ENCODE measurements around the gene SPTAN1. TPM values are rescaled to one million over a fixed set of nuclear protein-coding genes. Genes with fewer than 3 reads are reported as not detected.
"Not testable (repeated sequence)": the region's sequence is repeated elsewhere in the genome, so short reads cannot be mapped to it uniquely, and the experiment has no call there.

Gene SPTAN1
- polyA plus RNA-seq, 1 donor from 2014 or later = 287 TPM

GRCh38 chr9:128642675-128643245, 90.4 kb downstream of the SPTAN1 start:
- Histone ChIP-seq H3K79me2 (replicated peaks; ENCODE audit: insufficient read depth, low read length) (no peaks in the 10 kb centered on the region), H3K27ac (ENCODE audit: low read length) (no peak overlapping the region), H3K9ac (ENCODE audit: low read length) (no peak overlapping the region), H3K27me3 (ENCODE audit: insufficient read depth, low read depth, low read length) (no peaks in the 10 kb centered on the region), H4K20me1 (ENCODE audit: insufficient read depth) (no peaks in the 10 kb centered on the region), H3K9me3 (ENCODE audit: low read length) (no peaks in the 10 kb centered on the region), H3K4me2 (ENCODE audit: low read length) (no peak overlapping the region), H3F3A (ENCODE audit: insufficient read depth, low read length, poor library complexity, severe bottlenecking) (no peaks in the 10 kb centered on the region), H2AFZ (ENCODE audit: low read depth, low read length) (no peak overlapping the region), H3K4me3 (ENCODE audit: low read length) (no peak overlapping the region), H3K9me2 (ENCODE audit: insufficient read depth, low read length) (no peaks in the 10 kb centered on the region), H3K36me3 (ENCODE audit: insufficient read depth, low read length) (no peaks in the 10 kb centered on the region)
- TF ChIP-seq TAF1 (IDR thresholded peaks at IDR 0.05; ENCODE audit: low read depth) (no peak), MXI1 (conservative IDR thresholded peaks at IDR 0.05; ENCODE audit: poor library complexity, severe bottlenecking) (no peak), EZH2 (IDR thresholded peaks at IDR 0.05; ENCODE audit: borderline replicate concordance, insufficient read depth, low read length, poor library complexity, severe bottlenecking) (no peak), SMC3 (conservative IDR thresholded peaks at IDR 0.05; ENCODE audit: poor library complexity) (no peak), EP300 (conservative IDR thresholded peaks at IDR 0.05; ENCODE audit: poor library complexity, severe bottlenecking) (no peak), RAD21 (conservative IDR thresholded peaks at IDR 0.05) (no peak), POLR2AphosphoS5 (IDR thresholded peaks at IDR 0.05) (no peak)
- TF ChIP-seq, protein P1, sequence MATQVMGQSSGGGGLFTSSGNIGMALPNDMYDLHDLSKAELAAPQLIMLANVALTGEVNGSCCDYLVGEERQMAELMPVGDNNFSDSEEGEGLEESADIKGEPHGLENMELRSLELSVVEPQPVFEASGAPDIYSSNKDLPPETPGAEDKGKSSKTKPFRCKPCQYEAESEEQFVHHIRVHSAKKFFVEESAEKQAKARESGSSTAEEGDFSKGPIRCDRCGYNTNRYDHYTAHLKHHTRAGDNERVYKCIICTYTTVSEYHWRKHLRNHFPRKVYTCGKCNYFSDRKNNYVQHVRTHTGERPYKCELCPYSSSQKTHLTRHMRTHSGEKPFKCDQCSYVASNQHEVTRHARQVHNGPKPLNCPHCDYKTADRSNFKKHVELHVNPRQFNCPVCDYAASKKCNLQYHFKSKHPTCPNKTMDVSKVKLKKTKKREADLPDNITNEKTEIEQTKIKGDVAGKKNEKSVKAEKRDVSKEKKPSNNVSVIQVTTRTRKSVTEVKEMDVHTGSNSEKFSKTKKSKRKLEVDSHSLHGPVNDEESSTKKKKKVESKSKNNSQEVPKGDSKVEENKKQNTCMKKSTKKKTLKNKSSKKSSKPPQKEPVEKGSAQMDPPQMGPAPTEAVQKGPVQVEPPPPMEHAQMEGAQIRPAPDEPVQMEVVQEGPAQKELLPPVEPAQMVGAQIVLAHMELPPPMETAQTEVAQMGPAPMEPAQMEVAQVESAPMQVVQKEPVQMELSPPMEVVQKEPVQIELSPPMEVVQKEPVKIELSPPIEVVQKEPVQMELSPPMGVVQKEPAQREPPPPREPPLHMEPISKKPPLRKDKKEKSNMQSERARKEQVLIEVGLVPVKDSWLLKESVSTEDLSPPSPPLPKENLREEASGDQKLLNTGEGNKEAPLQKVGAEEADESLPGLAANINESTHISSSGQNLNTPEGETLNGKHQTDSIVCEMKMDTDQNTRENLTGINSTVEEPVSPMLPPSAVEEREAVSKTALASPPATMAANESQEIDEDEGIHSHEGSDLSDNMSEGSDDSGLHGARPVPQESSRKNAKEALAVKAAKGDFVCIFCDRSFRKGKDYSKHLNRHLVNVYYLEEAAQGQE (IDR thresholded peaks at IDR 0.05; ENCODE audit: borderline replicate concordance) = no peak
- TF ChIP-seq, protein P2, sequence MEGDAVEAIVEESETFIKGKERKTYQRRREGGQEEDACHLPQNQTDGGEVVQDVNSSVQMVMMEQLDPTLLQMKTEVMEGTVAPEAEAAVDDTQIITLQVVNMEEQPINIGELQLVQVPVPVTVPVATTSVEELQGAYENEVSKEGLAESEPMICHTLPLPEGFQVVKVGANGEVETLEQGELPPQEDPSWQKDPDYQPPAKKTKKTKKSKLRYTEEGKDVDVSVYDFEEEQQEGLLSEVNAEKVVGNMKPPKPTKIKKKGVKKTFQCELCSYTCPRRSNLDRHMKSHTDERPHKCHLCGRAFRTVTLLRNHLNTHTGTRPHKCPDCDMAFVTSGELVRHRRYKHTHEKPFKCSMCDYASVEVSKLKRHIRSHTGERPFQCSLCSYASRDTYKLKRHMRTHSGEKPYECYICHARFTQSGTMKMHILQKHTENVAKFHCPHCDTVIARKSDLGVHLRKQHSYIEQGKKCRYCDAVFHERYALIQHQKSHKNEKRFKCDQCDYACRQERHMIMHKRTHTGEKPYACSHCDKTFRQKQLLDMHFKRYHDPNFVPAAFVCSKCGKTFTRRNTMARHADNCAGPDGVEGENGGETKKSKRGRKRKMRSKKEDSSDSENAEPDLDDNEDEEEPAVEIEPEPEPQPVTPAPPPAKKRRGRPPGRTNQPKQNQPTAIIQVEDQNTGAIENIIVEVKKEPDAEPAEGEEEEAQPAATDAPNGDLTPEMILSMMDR (IDR thresholded peaks at IDR 0.05; ENCODE audit: poor library complexity, severe bottlenecking) = no peak

GRCh38 chr9:128643519-128644300, 91.3 kb downstream of the SPTAN1 start:
- Histone ChIP-seq H3K36me3 (ENCODE audit: insufficient read depth, low read length) (no peaks in the 10 kb centered on the region), H2AFZ (ENCODE audit: low read depth, low read length) (no peak overlapping the region), H3K9me3 (ENCODE audit: low read length) (no peaks in the 10 kb centered on the region), H4K20me1 (ENCODE audit: insufficient read depth) (no peaks in the 10 kb centered on the region), H3F3A (ENCODE audit: insufficient read depth, low read length, poor library complexity, severe bottlenecking) (no peaks in the 10 kb centered on the region), H3K27ac (ENCODE audit: low read length) (no peak overlapping the region), H3K4me3 (ENCODE audit: low read length) (no peak overlapping the region), H3K4me2 (ENCODE audit: low read length) (no peak overlapping the region), H3K27me3 (ENCODE audit: insufficient read depth, low read depth, low read length) (no peaks in the 10 kb centered on the region), H3K9ac (ENCODE audit: low read length) (no peak overlapping the region), H3K79me2 (replicated peaks; ENCODE audit: insufficient read depth, low read length) (no peaks in the 10 kb centered on the region), H3K9me2 (ENCODE audit: insufficient read depth, low read length) (no peaks in the 10 kb centered on the region)
- TF ChIP-seq, protein P1 (IDR thresholded peaks at IDR 0.05; ENCODE audit: borderline replicate concordance) = no peak
- TF ChIP-seq RAD21 (conservative IDR thresholded peaks at IDR 0.05) = no peak

DNA sequence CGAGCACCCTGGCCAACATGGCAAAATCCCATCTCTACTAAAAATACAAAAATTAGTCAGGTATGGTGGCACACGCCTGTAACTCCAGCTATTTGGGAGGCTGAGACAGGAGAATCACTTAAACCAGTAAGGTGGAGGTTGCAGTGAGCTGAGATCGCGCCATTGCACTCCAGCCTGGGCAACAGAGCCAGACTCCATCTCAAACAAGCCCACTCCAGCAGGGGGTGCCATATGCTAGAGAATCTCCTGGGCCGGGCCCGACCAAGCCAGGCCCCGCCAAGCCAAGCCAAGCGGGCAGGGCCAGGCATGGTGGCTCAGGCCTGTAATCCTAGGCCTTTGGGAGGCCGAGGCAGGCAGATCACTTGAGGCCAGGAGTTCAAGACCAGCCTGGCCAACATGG, 95.8 kb downstream of the SPTAN1 start:
- not testable (repeated sequence) for H3K9me3 ChIP-seq (ENCODE audit: low read length); H3K79me2 ChIP-seq (replicated peaks; ENCODE audit: insufficient read depth, low read length); H3F3A ChIP-seq (ENCODE audit: insufficient read depth, low read length, poor library complexity, severe bottlenecking); H3K9ac ChIP-seq (ENCODE audit: low read length); H4K20me1 ChIP-seq (ENCODE audit: insufficient read depth); H3K36me3 ChIP-seq (ENCODE audit: insufficient read depth, low read length); H3K9me2 ChIP-seq (ENCODE audit: insufficient read depth, low read length); H3K4me2 ChIP-seq (ENCODE audit: low read length); H3K27me3 ChIP-seq (ENCODE audit: insufficient read depth, low read depth, low read length); H3K27ac ChIP-seq (ENCODE audit: low read length); H2AFZ ChIP-seq (ENCODE audit: low read depth, low read length); H3K4me3 ChIP-seq (ENCODE audit: low read length)
